Neural cell (in vitro differentiated cells): Measurements from ENCODE around the gene TSEN54. TPM values are rescaled to one million over a fixed set of nuclear protein-coding genes. Genes with fewer than 3 reads are reported as not detected.

Experiments used
- H2AFZ ChIP-seq: fragments of 200-600, 300-800 bp; sonication (generic), shearing (Covaris generic); 2 replicates; pipeline ENCODE4 v1.6.0; 2014; ENCODE audit warnings: low read depth, mild to moderate bottlenecking, antibody characterized with exemption, low read length, moderate library complexity
- H3F3A ChIP-seq: fragments of 200-600 bp; shearing (Covaris generic); 2 replicates; pipeline ENCODE4 v1.6.1; 2016; ENCODE audit warnings: mild to moderate bottlenecking, moderate library complexity, mixed read lengths, antibody characterized with exemption, low read length; ENCODE audit not compliant: insufficient read depth, poor library complexity, severe bottlenecking
- H3K27ac ChIP-seq: fragments of 200-600, 300-800 bp; sonication (generic), shearing (Covaris generic); 2 replicates; pipeline ENCODE4 v1.5.1; 2014; ENCODE audit warnings: mild to moderate bottlenecking, low read length, moderate library complexity
- H3K27me3 ChIP-seq: fragments of 300-800, 200-600 bp; sonication (generic), shearing (Covaris generic); 2 replicates; pipeline ENCODE4 v1.6.0; 2014; ENCODE audit warnings: mild to moderate bottlenecking, low read depth, low read length, moderate library complexity; ENCODE audit not compliant: insufficient read depth
- H3K36me3 ChIP-seq: fragments of 300-800, 200-600 bp; sonication (generic), shearing (Covaris generic); 2 replicates; pipeline ENCODE4 v1.5.1; 2014; ENCODE audit warnings: mild to moderate bottlenecking, antibody characterized with exemption, low read length, moderate library complexity; ENCODE audit not compliant: insufficient read depth
- H3K4me2 ChIP-seq: fragments of 300-800, 200-600 bp; sonication (generic), shearing (Covaris generic); 2 replicates; pipeline ENCODE4 v1.6.0; 2014; ENCODE audit warnings: mild to moderate bottlenecking, low read length
- H3K4me3 ChIP-seq: fragments of 300-800, 200-600 bp; sonication (generic), shearing (Covaris generic); 2 replicates; pipeline ENCODE4 v1.5.1; 2014; ENCODE audit warnings: mild to moderate bottlenecking, low read length, moderate library complexity
- H3K79me2 ChIP-seq: fragments of 200-600 bp; shearing (Covaris generic); replicated peaks from 2 replicates; pipeline ENCODE4 v1.6.0; 2014; ENCODE audit warnings: mild to moderate bottlenecking, low read length, moderate library complexity; ENCODE audit not compliant: insufficient read depth
- H3K9ac ChIP-seq: fragments of 300-800, 200-600 bp; sonication (generic), shearing (Covaris generic); 2 replicates; pipeline ENCODE4 v1.6.1; 2016; ENCODE audit warnings: mild to moderate bottlenecking, low read length, mixed read lengths
- H3K9me2 ChIP-seq: fragments of 200-600 bp; shearing (Covaris generic); 2 replicates; pipeline ENCODE4 v1.6.1; 2016; ENCODE audit warnings: mild to moderate bottlenecking, low read length, mixed read lengths; ENCODE audit not compliant: insufficient read depth
- H3K9me3 ChIP-seq: fragments of 200-600, 300-800 bp; sonication (generic), shearing (Covaris generic); 2 replicates; pipeline ENCODE4 v1.6.1; 2016; ENCODE audit warnings: mild to moderate bottlenecking, mixed run types, low read length, moderate library complexity, mixed read lengths
- H4K20me1 ChIP-seq: fragments of 200-600 bp; shearing (Covaris generic); 2 replicates; pipeline ENCODE4 v1.6.1; 2016; ENCODE audit warnings: mild to moderate bottlenecking, mixed run types; ENCODE audit not compliant: insufficient read depth
- CTCF ChIP-seq: fragments of 450-650 bp; IDR thresholded peaks from 2 replicates; pipeline ENCODE4 v1.5.1; 2014; ENCODE audit warnings: antibody characterized with exemption, mild to moderate bottlenecking, moderate library complexity; ENCODE audit not compliant: poor library complexity, severe bottlenecking
- EP300 ChIP-seq: fragments of 450-650 bp; conservative IDR thresholded peaks from 2 replicates; pipeline ENCODE4 v1.6.1; 2014; ENCODE audit warnings: antibody characterized with exemption, mild to moderate bottlenecking, moderate library complexity; ENCODE audit not compliant: poor library complexity, severe bottlenecking
- EZH2 ChIP-seq: fragments of 200-600, 300-800 bp; shearing (Covaris generic), sonication (generic); IDR thresholded peaks from 2 replicates; pipeline ENCODE4 v1.6.1; 2014; ENCODE audit warnings: antibody characterized with exemption, low read length, borderline replicate concordance, mild to moderate bottlenecking; ENCODE audit not compliant: insufficient read depth, poor library complexity, severe bottlenecking
- MXI1 ChIP-seq: fragments of 450-650 bp; conservative IDR thresholded peaks from 2 replicates; pipeline ENCODE4 v1.6.1; 2014; ENCODE audit warnings: antibody characterized with exemption, mild to moderate bottlenecking; ENCODE audit not compliant: poor library complexity, severe bottlenecking
- POLR2AphosphoS5 ChIP-seq: IDR thresholded peaks from 2 replicates; pipeline ENCODE4 v1.6.1; 2012
- RAD21 ChIP-seq: fragments of 450-650 bp; conservative IDR thresholded peaks from 2 replicates; pipeline ENCODE4 v1.6.1; 2014; ENCODE audit warnings: antibody characterized with exemption, mild to moderate bottlenecking, moderate library complexity
- SMC3 ChIP-seq: fragments of 450-650 bp; conservative IDR thresholded peaks from 2 replicates; pipeline ENCODE4 v1.6.1; 2014; ENCODE audit warnings: antibody characterized with exemption, mild to moderate bottlenecking, moderate library complexity; ENCODE audit not compliant: poor library complexity
- TAF1 ChIP-seq: IDR thresholded peaks from 2 replicates; pipeline ENCODE4 v1.6.1; 2012; ENCODE audit warnings: low read depth
- polyA plus RNA-seq: library from polyadenylated mRNA; depleted of rRNA; stranded (reverse); fragments of >200 nt; gene quantifications from 2 replicates; pipeline ENCODE4 v1.2.3, GENCODE V29; 2014
- TF ChIP-seq, protein P1 (sequence below): IDR thresholded peaks from 2 replicates; pipeline ENCODE4 v1.6.1; 2012; ENCODE audit warnings: borderline replicate concordance

TSEN54 gene
- polyA plus RNA-seq, 1 donor from 2014 or later: 32.2 TPM

DNA sequence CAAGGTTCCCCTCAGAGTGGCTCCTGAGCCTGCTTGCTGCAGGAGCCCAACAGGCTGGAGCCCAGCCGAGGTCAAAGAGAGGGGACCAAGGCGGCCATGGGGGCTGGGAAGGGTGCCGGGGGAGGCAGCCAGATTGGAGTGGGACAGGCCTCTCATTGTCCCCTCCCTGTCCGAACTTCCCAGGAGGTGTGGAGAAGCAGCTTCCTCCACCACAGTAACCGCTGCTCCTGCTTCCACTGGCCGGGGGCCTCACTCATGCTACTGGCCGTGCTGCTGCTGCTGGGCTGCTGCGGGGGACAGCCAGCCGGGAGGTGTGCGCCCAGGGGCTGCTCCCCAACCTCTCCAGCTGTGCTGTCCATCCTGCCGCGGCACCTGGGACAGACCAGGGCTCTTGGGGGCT lies 30.6 kb upstream of the TSEN54 start:
- Histone ChIP-seq H3K4me3 (no peak overlapping the region), H2AFZ (no peak overlapping the region), H3K9ac (no peak overlapping the region), H3K27me3 (no peaks in the 10 kb centered on the region), H3K27ac (no peak overlapping the region), H3K9me2 (no peaks in the 10 kb centered on the region), H3K9me3 (no peaks in the 10 kb centered on the region), H4K20me1 (no peaks in the 10 kb centered on the region), H3K4me2 (no peak overlapping the region), H3K79me2 (no peaks in the 10 kb centered on the region), H3F3A (no peaks in the 10 kb centered on the region), H3K36me3 (no peaks in the 10 kb centered on the region)
- TF ChIP-seq TAF1 (no peak), RAD21 (no peak), CTCF (no peak), POLR2AphosphoS5 (no peak)
- TF ChIP-seq, protein P1, sequence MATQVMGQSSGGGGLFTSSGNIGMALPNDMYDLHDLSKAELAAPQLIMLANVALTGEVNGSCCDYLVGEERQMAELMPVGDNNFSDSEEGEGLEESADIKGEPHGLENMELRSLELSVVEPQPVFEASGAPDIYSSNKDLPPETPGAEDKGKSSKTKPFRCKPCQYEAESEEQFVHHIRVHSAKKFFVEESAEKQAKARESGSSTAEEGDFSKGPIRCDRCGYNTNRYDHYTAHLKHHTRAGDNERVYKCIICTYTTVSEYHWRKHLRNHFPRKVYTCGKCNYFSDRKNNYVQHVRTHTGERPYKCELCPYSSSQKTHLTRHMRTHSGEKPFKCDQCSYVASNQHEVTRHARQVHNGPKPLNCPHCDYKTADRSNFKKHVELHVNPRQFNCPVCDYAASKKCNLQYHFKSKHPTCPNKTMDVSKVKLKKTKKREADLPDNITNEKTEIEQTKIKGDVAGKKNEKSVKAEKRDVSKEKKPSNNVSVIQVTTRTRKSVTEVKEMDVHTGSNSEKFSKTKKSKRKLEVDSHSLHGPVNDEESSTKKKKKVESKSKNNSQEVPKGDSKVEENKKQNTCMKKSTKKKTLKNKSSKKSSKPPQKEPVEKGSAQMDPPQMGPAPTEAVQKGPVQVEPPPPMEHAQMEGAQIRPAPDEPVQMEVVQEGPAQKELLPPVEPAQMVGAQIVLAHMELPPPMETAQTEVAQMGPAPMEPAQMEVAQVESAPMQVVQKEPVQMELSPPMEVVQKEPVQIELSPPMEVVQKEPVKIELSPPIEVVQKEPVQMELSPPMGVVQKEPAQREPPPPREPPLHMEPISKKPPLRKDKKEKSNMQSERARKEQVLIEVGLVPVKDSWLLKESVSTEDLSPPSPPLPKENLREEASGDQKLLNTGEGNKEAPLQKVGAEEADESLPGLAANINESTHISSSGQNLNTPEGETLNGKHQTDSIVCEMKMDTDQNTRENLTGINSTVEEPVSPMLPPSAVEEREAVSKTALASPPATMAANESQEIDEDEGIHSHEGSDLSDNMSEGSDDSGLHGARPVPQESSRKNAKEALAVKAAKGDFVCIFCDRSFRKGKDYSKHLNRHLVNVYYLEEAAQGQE: no peak

DNA sequence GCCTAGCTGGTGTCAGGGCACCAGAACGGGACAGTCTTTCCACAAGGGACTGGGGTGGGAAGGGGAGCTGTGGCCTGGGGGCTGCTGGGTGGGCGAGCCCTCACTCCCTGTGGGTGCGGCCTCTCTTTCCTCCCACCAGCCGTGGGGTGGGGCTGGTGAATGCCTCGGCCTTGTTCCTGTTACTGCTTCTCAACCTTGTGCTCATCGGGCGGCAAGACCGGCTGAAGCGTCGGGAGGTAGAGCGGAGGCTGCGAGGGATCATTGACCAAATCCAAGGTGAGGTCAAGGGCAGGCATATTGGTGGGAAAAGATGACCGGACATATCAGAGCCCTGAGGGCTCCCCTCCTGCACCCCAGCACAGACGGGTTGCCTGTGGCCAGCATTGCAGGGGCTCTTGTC lies 30.2 kb upstream of the TSEN54 start:
- Histone ChIP-seq H3F3A (no peaks in the 10 kb centered on the region), H3K4me2 (no peak overlapping the region), H3K27me3 (no peaks in the 10 kb centered on the region), H3K4me3 (no peak overlapping the region), H3K36me3 (no peaks in the 10 kb centered on the region), H3K9me2 (no peaks in the 10 kb centered on the region), H2AFZ (no peak overlapping the region), H3K79me2 (no peaks in the 10 kb centered on the region), H3K9me3 (no peaks in the 10 kb centered on the region), H3K9ac (no peak overlapping the region), H4K20me1 (no peaks in the 10 kb centered on the region), H3K27ac (no peak overlapping the region)
- TF ChIP-seq CTCF (no peak), POLR2AphosphoS5 (no peak), EP300 (no peak), TAF1 (no peak), MXI1 (no peak), EZH2 (no peak), SMC3 (no peak), RAD21 (no peak)
- TF ChIP-seq, protein P1: no peak
